Nucleus accumbens (tissue), 56 donors: ENCODE measurements around the gene USP25.

Source experiments
- DNase-seq, 56 donors: peaks; one replicate each; lab custom pipeline; 2025; lab: John Stamatoyannopoulos, UW

Gene USP25

DNA sequence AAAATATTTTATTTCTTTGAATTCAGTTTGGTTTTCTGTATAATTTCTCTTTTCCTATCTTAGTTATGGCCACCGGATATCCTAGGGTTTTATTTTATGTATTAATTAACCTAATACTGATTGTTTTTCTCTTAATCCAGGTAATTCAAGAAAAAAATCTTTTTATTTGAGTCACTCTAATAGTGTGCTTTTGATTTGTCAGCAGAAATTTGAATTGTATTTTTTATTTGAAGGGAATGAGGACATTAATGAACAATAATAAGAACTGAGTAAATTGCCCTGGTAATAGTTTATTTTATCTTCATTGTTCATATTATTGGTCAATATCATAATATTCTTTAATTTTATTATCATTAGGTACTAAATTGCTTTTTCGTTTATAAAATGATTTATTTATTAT lies 120.1 kb downstream of the USP25 start:
- no peak for DNase-seq

GRCh38 chr21:15850645-15851044 lies 120.9 kb downstream of the USP25 start:
- DNase-seq, result no peak

GRCh38 chr21:15852146-15852545 lies 122.4 kb downstream of the USP25 start:
- DNase-seq, result no peak

DNA sequence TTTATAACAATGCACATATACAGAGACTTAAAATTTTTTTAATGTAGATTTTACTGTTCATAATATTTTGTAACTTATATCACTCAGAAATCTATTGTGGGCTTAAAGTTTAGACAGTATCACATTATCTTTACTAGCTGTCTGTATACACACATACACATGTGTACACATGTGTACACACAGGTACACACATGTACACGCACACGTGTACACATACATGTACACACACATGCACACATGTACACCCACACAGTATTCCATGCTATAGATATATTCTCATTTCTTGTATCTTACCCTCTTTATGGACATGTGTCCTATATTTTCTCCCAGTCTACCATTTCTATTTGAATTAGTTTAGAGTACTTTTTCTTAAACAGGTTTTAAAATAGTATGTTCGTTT lies 123.3 kb downstream of the USP25 start:
- no peak for DNase-seq

GRCh38 chr21:15856813-15857212 lies 127.0 kb downstream of the USP25 start:
- no peak for DNase-seq

- no peak for DNase-seq
These were observed 128.0 kb downstream of the USP25 start for GRCh38 chr21:15857740-15858139.

DNA sequence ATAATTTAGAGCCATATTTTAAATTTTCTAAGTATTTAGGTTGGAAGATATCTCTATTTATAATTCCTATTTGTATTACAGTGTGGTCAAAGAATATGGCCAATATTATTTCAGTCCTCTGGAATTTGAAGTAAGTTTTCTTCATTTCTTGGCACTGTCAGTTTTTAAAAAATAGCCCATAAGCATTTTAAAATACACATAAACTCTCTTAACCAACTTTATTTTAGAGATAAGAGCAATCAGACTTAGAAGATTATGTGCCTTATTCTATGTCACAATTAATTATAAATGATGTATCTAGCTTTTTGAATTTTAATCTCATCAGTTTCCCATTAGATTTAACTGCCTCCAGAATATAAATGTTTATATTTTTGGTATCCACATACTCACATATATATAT lies 130.8 kb downstream of the USP25 start:
- DNase-seq, result no peak

DNA sequence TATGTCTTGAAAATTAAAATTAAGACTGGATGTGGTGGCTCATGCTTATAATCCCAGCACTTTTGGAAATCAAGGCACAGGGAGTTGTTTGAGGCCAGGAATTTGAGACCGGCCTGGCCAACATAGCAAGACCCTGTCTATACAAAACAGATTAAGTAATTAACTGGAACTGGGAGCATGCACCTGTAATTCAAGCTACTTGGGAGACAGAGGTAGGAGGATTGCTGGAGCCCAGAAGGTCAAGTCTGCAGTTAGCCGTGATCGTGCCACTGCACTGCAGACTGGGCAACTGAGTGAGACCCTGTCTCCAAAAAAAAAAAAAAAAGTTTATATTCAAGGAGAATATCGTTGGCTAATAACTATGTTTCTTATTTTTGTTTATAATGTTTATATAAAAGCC lies 139.2 kb downstream of the USP25 start:
- DNase-seq, result no peak

- no peak for DNase-seq
These were observed 141.0 kb downstream of the USP25 start for GRCh38 chr21:15870819-15871218.

DNA sequence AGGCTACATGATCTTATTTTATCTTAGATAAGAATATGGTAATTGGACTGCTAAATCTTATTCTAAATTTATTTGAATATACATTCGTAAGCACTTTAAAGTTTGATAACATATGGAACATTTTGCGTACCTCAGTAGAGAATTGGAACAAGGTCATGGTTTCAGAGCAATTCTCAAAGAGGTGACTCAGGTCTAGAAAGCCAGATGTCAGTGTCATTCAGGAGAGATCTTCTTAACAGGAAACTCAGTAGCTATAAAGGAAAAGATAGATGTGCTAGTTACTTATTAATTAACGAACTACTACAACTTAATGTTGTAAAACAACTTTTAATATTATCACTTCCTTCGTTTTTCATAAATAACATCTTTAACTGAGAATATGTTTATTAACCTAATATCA lies 142.5 kb downstream of the USP25 start:
- no peak for DNase-seq

DNA sequence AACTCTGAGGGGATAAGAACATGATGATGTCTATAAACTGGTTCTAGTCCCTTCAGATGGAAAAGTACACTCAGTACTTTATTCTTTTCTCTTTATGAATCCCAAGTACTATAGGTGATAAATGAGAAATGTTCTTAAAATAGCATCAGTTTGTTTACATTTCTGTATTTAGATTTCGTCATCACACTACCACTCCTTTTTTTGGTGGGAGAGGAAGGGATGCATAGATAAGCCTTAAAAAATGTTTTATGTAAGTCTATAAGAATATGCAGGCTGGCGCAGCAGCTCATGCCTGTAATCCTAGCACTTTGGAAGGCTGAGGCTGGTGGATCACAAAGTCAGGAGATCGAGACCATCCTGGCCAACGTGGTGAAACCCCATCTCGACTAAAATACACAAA lies 144.8 kb downstream of the USP25 start:
- no peak for DNase-seq

GRCh38 chr21:15875286-15875685 lies 145.5 kb downstream of the USP25 start:
- DNase-seq, result no peak

DNA sequence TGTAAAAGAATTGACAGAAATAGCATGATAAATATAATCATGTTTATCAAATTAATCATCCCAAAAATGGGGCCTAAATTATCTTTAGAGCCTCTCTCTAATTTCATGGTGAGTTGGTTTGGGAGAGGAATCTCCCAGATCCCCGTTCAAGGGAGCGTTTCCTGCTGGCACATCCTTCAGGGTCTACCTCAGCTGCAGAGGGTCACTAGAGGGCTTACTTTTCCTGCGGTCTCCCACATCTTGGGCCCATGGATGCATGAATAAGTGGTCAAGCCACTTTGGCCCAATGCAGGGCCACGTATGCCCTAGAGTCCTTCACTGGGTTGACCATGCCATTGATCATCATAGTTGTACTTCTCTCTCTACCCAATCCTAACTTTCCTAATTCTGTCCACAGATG lies 164.1 kb downstream of the USP25 start:
- no peak for DNase-seq

DNA sequence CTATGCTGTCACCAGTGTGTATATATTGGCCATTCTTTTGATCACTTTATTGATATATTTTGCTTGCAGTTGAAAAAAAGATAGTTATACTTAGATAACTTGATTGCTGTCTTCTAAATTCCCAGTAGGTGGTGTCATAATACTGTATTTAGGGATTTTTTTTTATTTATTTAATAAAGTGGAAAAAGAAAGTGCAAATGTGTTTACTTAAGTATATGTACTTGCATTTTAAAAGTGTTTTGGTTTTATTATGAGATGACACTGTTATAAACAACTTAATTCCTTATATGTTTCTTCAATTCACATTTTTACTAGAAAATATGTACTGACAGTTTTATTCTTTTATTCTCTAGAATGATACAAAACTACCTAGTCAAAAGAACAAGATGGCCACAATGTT lies 164.8 kb downstream of the USP25 start:
- no peak for DNase-seq

DNA sequence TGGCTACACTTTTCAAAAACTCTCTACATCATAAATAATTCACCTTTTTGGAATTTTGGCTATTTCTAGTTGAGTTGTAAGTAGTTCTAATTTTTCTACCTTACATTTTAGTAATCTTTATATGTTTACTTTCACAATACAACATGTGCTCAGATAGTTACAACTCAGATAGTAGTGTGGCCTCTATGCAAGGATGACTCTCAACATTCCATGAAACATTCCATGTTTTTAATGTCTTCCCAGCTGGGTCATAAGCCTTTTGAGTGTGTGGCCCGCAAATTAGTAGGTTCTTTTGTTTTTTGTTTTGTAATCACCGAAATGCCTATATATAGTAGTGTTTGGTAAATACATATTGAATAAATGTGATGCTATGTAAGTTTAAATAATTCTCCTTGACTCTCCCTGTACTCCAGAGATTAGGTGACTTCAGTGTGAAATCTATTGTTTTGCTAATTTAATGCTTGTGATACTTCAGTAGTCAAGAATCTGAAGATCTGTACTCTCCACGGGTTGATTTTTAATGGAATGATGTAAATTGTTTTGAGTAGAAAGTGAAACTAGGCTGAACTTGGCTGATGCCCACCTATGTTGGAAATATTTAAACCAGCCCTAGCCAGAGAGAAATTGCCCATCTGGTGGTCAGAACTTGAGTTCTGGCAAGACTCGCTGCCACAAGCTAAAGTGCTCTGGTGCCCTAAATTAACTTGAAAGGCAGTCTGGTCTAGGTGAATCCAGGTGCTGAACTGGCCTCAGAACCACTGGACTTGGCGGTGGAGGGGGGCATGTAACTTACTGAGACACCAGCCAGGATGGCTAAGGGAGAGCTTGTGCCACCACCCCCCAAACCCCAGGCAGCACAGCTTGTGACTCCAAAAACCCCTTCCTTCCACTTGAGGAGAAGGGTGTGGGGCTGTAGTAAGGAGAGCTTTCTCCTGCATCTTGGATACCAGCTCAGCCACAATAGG lies 165.6 kb downstream of the USP25 start:
- no peak for DNase-seq

GRCh38 chr21:15896501-15896900 lies 166.7 kb downstream of the USP25 start:
- no peak for DNase-seq

GRCh38 chr21:15904389-15904788 lies 174.6 kb downstream of the USP25 start:
- DNase-seq, result no peak

DNA sequence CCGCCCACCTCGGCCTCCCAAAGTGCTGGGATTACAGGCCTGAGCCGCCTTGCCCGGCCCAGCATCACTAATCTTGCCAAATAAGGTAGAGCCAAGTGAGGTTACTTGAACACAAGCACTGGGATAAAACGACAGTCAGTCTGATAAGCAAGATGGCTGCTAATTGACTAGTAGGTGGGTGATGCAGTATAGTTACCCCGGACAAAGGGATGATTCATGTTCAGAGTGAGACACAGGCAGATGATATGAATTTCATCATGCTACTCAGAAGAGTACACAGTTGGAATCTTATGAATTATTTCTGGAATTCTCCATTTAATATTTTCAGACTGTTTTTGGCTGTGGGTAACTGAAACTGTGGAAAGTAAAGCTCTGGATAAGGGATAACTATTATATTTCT lies 178.4 kb downstream of the USP25 start:
- no peak for DNase-seq

- DNase-seq, result no peak
These were observed 198.4 kb downstream of the USP25 start for GRCh38 chr21:15928196-15928595.

GRCh38 chr21:15928686-15929425 lies 199.1 kb downstream of the USP25 start:
- DNase-seq, result no peak

GRCh38 chr21:15929536-15929935 lies 199.8 kb downstream of the USP25 start:
- no peak for DNase-seq
